ENCODE results near the gene BCDIN3D. TPM values are rescaled to one million over a fixed set of nuclear protein-coding genes. Genes with fewer than 3 reads are reported as not detected.

Gene BCDIN3D
- total and polyA plus RNA-seq, 2 of the 8 experiments (the other 6 are each of a cell fraction or from before 2014, with no cell fraction given), result 1.6 to 2.4 TPM

- no peak for TF ChIP-seq KDM5A (IDR thresholded peaks at IDR 0.05; ENCODE audit: low read length)
- no peak for TF ChIP-seq EP300 (IDR thresholded peaks at IDR 0.05; ENCODE audit: borderline replicate concordance in 1 of 2, low read depth in 2 of 2, low read length in 2 of 2)
- no peak for TF ChIP-seq CTBP2 (IDR thresholded peaks at IDR 0.05; ENCODE audit: borderline replicate concordance, insufficient read depth, insufficient read length, low read length)
- TF ChIP-seq ZNF274 (IDR thresholded peaks at IDR 0.05; ENCODE audit: borderline replicate concordance, extremely low read depth, low read length), result no peak
Observed at GRCh38 chr12:49865782-49866135, 22.9 kb upstream of the BCDIN3D start (continued).

All from H1 (cell line).